Inferior parietal cortex (tissue), 1 donor: Measurements from ENCODE around the gene FLRT1.

Experiments used
- DNase-seq: peaks from one replicate; pipeline ENCODE4 v3.0.0-alpha.2; 2016; ENCODE audit errors: extremely low spot score

The FLRT1 gene

GRCh38 chr11:64084951-64085710 lies 49.4 kb downstream of the FLRT1 start:
- no peak for DNase-seq
